Tibial nerve (tissue), 4 donors: ENCODE measurements around the gene BCS1L. TPM values are rescaled to one million over a fixed set of nuclear protein-coding genes. Genes with fewer than 3 reads are reported as not detected.
A peak's percentile ranks its signal among the peaks of the same experiment; 100 is the strongest.

Experiments used
- DNase-seq, 2 donors: peaks; one replicate each; pipeline ENCODE4 v3.0.0-alpha.2; 2019; ENCODE audit warnings: low spot score in 2 of 2
- H3K27ac ChIP-seq, 4 donors: fragments of 200-600 bp; sonication (generic) in 3 of 4; one replicate each; pipeline ENCODE4 v1.5.1; 2017 to 2019; ENCODE audit warnings: mild to moderate bottlenecking in 1 of 4
- H3K27me3 ChIP-seq, 2 donors: fragments of 200-600 bp; sonication (generic) in 1 of 2; one replicate each; pipeline versions ENCODE4 v1.5.1 to v1.6.0; 2017 to 2019
- H3K36me3 ChIP-seq, 3 donors: fragments of 200-600 bp; sonication (generic); one replicate each; pipeline ENCODE4 v1.5.1; 2018 to 2019
- H3K4me1 ChIP-seq, 4 donors: fragments of 200-600 bp; sonication (generic) in 3 of 4; one replicate each; pipeline ENCODE4 v1.5.1; 2017 to 2019
- H3K4me3 ChIP-seq, 4 donors: fragments of 200-600 bp; sonication (generic) in 3 of 4; one replicate each; pipeline ENCODE4 v1.5.1; 2017 to 2019; ENCODE audit warnings: mild to moderate bottlenecking in 1 of 4, moderate library complexity in 1 of 4
- H3K9me3 ChIP-seq, 4 donors: fragments of 200-600 bp; sonication (generic) in 3 of 4; one replicate each; pipeline ENCODE4 v1.5.1; 2017 to 2019
- CTCF ChIP-seq, 5 experiments: fragments of 200-600 bp in 3 of 5; fragments of 450-650 bp in 2 of 5; sonication (generic) in 3 of 5; IDR thresholded peaks; one replicate each; pipeline ENCODE4 v1.5.1; 2016 to 2019; ENCODE audit warnings: antibody characterized with exemption in 5 of 5, mild to moderate bottlenecking in 3 of 5, moderate library complexity in 2 of 5
- EP300 ChIP-seq, 2 donors: sonication (generic); formaldehyde crosslinking; IDR thresholded peaks; one replicate each; pipeline ENCODE4 v1.6.1; 2017; ENCODE audit warnings: antibody characterized with exemption in 2 of 2, mild to moderate bottlenecking in 1 of 2
- POLR2A ChIP-seq, 2 donors: fragments of 450-650 bp; IDR thresholded peaks; one replicate each; pipeline ENCODE4 v1.6.1; 2017; ENCODE audit warnings: antibody characterized with exemption in 2 of 2, mild to moderate bottlenecking in 2 of 2, moderate library complexity in 2 of 2
- WGBS, 2 donors: methylation state at CpG; one replicate each; pipeline ENCODE4 v1.1.5; 2018; 5-methylcytosine and 5-hydroxymethylcytosine counted together
- total RNA-seq, 4 donors: library from RNA; depleted of rRNA; stranded (reverse); fragments of >200 nt; gene quantifications; one replicate each; pipeline ENCODE4 v1.1.0, GENCODE V29; 2016

BCS1L gene
- total RNA-seq, 4 donors from 2014 or later: 28.2 to 45.2 (median 38.0) TPM

- peaks cover 0 to 73% (median 10%) of the 10 kb centered on the region in 3 donors for H3K36me3 ChIP-seq
Observed at GRCh38 chr2:218664653-218665052, 5.2 kb downstream of the BCS1L start.

GRCh38 chr2:218671097-218671653, 11.7 kb downstream of the BCS1L start:
- no peak for DNase-seq
- WGBS, 2 donors: 40 to 42% methylated on average over 12 of the region's 12 CpGs
- peak overlapping the region; percentile 19 to 85 (median 72) for H3K27ac ChIP-seq

More at GRCh38 chr2:218664653-218665052, 5.2 kb downstream of the BCS1L start:
- no peaks in the 10 kb centered on the region for H3K27me3 ChIP-seq
- no peak overlapping the region for H3K27ac ChIP-seq
- H3K4me1 ChIP-seq: peaks cover 0 to 12% (median 4%) of the 10 kb centered on the region in 4 donors
- H3K9me3 ChIP-seq: no peaks in the 10 kb centered on the region
- H3K4me3 ChIP-seq: no peak overlapping the region
- WGBS, 2 donors: 94 to 96% methylated on average over 7 of the region's 7 CpGs
- TF ChIP-seq CTCF (IDR thresholded peaks at IDR 0.05): no peak
- TF ChIP-seq POLR2A (IDR thresholded peaks at IDR 0.05): no peak
- no peak for TF ChIP-seq EP300 (IDR thresholded peaks at IDR 0.05)
- no peak for DNase-seq

DNA sequence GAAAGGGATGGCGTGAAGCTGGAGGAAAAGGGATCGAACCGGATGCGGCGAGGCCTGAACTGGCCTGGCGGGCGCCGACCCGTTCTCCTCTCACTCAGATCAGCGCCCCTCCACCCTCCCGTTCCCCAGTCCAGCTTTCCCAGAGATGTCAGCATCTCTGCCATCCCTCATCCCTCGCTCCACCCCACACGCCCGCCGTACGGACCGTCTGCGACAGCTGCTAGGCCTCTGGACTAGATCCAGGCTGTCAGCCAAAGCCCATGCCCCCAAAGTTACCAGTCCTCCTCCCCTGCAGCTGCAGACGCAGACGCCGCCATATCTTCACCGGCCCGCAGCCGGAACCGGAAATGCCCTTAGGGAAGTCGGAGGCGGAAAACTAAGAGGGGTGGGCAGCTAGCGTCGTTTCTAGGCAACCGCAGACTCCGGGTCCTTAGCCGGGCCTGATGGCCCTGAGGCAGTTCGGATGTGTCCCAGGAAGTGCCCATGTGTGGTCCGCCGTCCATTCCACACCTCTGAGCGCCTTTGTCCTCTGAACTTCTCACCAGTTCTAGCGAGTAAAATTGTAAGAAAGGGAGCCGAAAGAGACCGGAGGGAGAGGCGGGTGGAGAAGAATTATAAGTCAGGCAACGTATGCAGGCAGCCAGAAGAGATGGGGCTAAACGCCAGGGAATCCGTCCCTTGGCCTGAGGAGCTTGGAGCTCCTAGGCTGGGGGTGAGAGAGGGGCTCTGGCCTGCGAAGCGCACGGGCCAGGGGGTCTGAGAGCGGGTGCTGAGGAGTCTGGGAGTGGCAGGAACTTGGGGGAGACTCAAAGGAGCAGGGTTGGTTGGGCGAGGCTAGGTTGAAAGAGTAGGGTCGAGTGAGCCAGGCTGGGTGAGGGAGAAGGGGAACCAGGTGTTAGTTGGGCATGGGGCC, 12.4 kb downstream of the BCS1L start, which contains the start of the genes RNF25 and STK36:
TSS of gene RNF25 (minus strand) at position 349 of the 913 bp plus-strand sequence. CDS start at position 317, 32 bp downstream.
TSS of gene STK36 (plus strand) at position 433 of the 913 bp plus-strand sequence. CDS start 744 bp downstream, outside the sequence.
- Histone ChIP-seq H3K27me3 (no peaks in the 10 kb centered on the region), H3K4me1 (peaks cover 0 to 29% (median 12%) of the 10 kb centered on the region in 4 donors), H3K27ac (peak within 1 kb of the TSS; percentile 19 to 85 (median 72)), H3K36me3 (peaks cover 0 to 36% (median 8%) of the 10 kb centered on the region in 3 donors), H3K4me3 (peak within 1 kb of the TSS; percentile 58 to 96 (median 72)), H3K9me3 (no peaks in the 10 kb centered on the region)
- TF ChIP-seq POLR2A (IDR thresholded peaks at IDR 0.05) (peak in 1 of 2 donors; percentile 66), EP300 (IDR thresholded peaks at IDR 0.05) (peak; percentile 57 to 94), CTCF (IDR thresholded peaks at IDR 0.05) (no peak)
- 0 to 1% methylated on average over 40 to 49 of the region's 49 CpGs for WGBS, 2 donors
- DNase-seq: peak; percentile 65 to 69

More at GRCh38 chr2:218671097-218671653, 11.7 kb downstream of the BCS1L start:
- H3K4me1 ChIP-seq: peaks cover 0 to 29% (median 12%) of the 10 kb centered on the region in 4 donors
- H3K27me3 ChIP-seq: no peaks in the 10 kb centered on the region
- H3K4me3 ChIP-seq: peak overlapping the region; percentile 58 to 96 (median 72)
- TF ChIP-seq EP300 (IDR thresholded peaks at IDR 0.05): no peak
- TF ChIP-seq CTCF (IDR thresholded peaks at IDR 0.05): no peak
- no peak for TF ChIP-seq POLR2A (IDR thresholded peaks at IDR 0.05)
- H3K9me3 ChIP-seq: no peaks in the 10 kb centered on the region
- H3K36me3 ChIP-seq: peaks cover 0 to 36% (median 8%) of the 10 kb centered on the region in 3 donors

DNA sequence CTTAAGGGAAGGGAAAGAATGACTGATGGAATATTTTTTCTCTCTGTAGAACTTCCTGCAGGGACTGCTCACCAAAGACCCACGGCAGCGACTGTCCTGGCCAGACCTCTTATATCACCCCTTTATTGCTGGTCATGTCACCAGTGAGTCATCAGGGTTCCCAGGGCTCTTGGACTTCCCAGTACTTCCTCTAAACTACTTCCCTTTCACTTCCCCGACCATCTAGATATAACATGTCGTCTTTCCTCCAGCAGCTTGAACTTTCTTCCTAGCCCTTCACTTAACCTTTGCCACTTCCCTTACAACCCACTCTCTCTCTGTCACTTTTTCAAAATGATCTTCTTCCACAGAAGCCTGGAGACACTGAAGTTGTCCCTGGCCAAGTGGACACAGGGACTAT, 19.6 kb downstream of the BCS1L start:
- no peak for TF ChIP-seq EP300 (IDR thresholded peaks at IDR 0.05)
- TF ChIP-seq CTCF (IDR thresholded peaks at IDR 0.05): no peak
- no peak for TF ChIP-seq POLR2A (IDR thresholded peaks at IDR 0.05)
- no peak for DNase-seq
- WGBS, 2 donors: 67 to 69% methylated on average over 4 of the region's 4 CpGs
- H3K27ac ChIP-seq: no peak overlapping the region
- no peaks in the 10 kb centered on the region for H3K4me1 ChIP-seq
- H3K27me3 ChIP-seq: no peaks in the 10 kb centered on the region
- H3K36me3 ChIP-seq: peaks cover 0 to 81% (median 4%) of the 10 kb centered on the region in 3 donors
- no peaks in the 10 kb centered on the region for H3K9me3 ChIP-seq
- H3K4me3 ChIP-seq: no peak overlapping the region
